Erythroblast (primary cell): Measurements from ENCODE around the gene PCAT7.

Experiments used
- GATA1 ChIP-seq: IDR thresholded peaks from 2 replicates; pipeline ENCODE4 v1.6.1; 2011; ENCODE audit warnings: low read depth, mild to moderate bottlenecking, control low read depth, low read length, moderate library complexity
- POLR2A ChIP-seq: IDR thresholded peaks from 2 replicates; pipeline ENCODE4 v1.6.1; 2011; ENCODE audit warnings: mild to moderate bottlenecking, low read length

DNA sequence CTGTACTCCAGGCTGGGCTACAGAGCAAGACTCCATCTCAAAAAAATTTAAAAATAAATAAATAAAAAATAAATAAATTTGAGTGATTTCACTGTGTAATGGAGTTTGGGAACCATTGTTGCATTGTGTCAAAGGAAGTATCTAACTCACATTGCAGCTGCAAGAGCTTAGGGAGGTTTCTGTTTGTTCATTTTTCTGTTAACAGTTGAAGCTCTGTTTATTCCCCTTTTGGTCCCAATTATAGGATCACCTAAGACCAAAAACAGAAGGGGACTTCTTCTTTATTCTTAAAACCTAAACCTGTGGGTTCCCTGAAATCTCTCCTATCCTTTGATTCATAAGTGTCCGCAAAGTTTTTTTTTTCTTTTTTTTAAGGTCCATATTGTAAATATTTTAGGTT lies 28.6 kb upstream of the PCAT7 start:
- TF ChIP-seq POLR2A (no peak), GATA1 (no peak)
